Activated naive CD8-positive, alpha-beta T cell treated with anti-CD3 and anti-CD28 coated beads, Interleukin-2, amount 10 ng/mL, durations not matched to agents 7 days and 5 days (primary cell): ENCODE data around the gene WDR73. TPM values are rescaled to one million over a fixed set of nuclear protein-coding genes. Genes with fewer than 3 reads are reported as not detected.
"Not testable (repeated sequence)": the region's sequence is repeated elsewhere in the genome, so short reads cannot be mapped to it uniquely, and the experiment has no call there.

Experiments used
- ATAC-seq: fragments of 150-1000 bp; cut with Tn5 transposase; one replicate; pipeline ENCODE4 v1.10.0; 2021; ENCODE audit warnings: low read depth, moderate library complexity
- POLR2A ChIA-PET: fragments of 350-600 bp; sonication (Branson Sonifier 250); formaldehyde crosslinking; loops from one replicate; lab custom pipeline; 2021; ENCODE audit warnings: antibody characterized with exemption; lab: Charles Lee
- DNase-seq: peaks from one replicate; pipeline ENCODE4 v3.0.0; 2021
- H3K27ac Mint-ChIP-seq: one replicate; pipeline ENCODE4 v1.8.0; 2022; ENCODE audit warnings: mild to moderate bottlenecking, mixed read lengths
- H3K27me3 Mint-ChIP-seq: one replicate; pipeline ENCODE4 v1.8.0; 2022; ENCODE audit warnings: mild to moderate bottlenecking, moderate library complexity, mixed read lengths
- H3K36me3 Mint-ChIP-seq: one replicate; pipeline ENCODE4 v1.8.0; 2021; ENCODE audit warnings: mild to moderate bottlenecking, mixed read lengths
- H3K4me1 Mint-ChIP-seq: one replicate; pipeline ENCODE4 v1.8.0; 2021; ENCODE audit warnings: mixed read lengths
- H3K4me3 Mint-ChIP-seq: one replicate; pipeline ENCODE4 v1.8.0; 2022; ENCODE audit warnings: mild to moderate bottlenecking, moderate library complexity, mixed read lengths
- H3K9me3 Mint-ChIP-seq: one replicate; pipeline ENCODE4 v1.8.0; 2021; ENCODE audit warnings: mixed read lengths
- total RNA-seq, 2 experiments: library from RNA; stranded (reverse); gene quantifications; one replicate each; pipeline ENCODE4 v1.2.3, GENCODE V29; 2021

WDR73 gene
- 10 to 100 TPM; 26.8 to 27.9 TPM for total RNA-seq

DNA sequence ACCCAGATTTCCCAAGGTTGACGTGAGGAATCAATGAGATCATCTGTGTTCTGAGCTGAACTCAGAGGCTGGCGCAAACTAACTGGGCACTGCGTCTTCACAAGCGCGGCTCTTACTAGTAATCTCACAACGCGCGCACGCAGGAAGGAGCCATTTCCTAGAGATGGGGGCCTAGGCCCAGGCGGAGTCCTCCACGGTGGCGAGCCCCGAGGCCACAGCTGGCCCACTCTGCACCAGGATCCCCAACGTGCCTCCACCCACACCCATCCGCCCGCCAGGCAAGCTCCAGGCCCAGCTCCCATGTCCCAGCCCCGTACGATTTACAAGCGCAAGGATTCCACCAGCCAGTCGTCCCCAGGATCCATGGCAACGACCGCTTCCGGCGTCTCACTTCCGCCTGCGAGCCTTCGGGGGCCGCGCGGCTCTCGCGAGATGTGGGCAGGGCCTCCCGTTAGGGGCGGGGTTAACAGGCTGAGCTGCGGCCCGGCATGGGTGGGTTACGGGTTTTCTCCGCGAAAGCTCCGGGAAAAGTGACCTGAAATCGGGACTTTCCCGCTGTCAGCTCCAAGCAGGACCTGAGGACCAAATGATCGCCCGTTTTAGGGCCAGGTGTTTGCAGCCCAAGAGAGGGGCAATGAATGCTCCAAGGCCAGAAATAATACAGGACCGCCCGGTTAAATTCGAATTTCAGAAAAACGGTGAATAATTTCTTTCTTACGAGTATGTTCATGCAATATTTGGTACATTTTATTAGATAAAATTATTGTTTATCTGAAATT, at the start of gene WDR73:
WDR73 (minus strand) TSS at position 374 of the 779 bp plus-strand sequence; CDS start at position 365, 9 bp downstream.
- peaks cover 13% of the 10 kb centered on the region for H3K36me3 Mint-ChIP-seq
- peaks cover 24% of the 10 kb centered on the region for H3K4me1 Mint-ChIP-seq
- no peaks in the 10 kb centered on the region for H3K9me3 Mint-ChIP-seq
- H3K27ac Mint-ChIP-seq = peak within 1 kb of the TSS; percentile 94
- POLR2A ChIA-PET = interaction anchor here (0.6 to 3.3 kb wide), 12 partner anchors 17 to 447 kb away, joined by 3 to 15 read pairs (median 6); partner anchors contain the start of gene SEC11A
- H3K27me3 Mint-ChIP-seq = no peaks in the 10 kb centered on the region
- ATAC-seq (peak; percentile 70), DNase-seq (peak; percentile 99)
- H3K4me3 Mint-ChIP-seq = peak within 1 kb of the TSS; percentile 100

DNA sequence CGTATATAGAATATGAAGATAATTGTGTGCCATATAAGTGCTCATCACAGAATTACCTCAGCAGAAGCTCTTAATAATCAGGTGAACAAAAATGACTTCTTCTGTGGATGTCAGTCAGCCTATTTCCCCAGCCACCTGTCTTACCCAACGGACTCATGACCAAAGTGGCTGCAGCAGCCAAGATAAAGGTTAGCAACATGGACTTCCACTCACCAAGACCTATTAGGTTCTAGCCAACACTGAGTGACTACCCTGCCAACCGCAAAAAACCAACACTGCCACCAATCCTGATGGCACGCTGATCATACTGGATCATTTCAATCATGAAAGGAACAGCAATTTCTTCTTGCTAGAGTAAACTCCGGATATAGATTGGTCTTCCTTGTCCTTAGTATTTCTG, 49.7 kb upstream of the WDR73 start:
- Mint-ChIP-seq H3K27ac (no peak overlapping the region), H3K4me1 (peaks cover 24% of the 10 kb centered on the region), H3K4me3 (no peak overlapping the region), H3K36me3 (peaks cover 25% of the 10 kb centered on the region), H3K9me3 (no peaks in the 10 kb centered on the region), H3K27me3 (no peaks in the 10 kb centered on the region)
- POLR2A ChIA-PET = no interaction called here
- DNase-seq = no peak
- no peak for ATAC-seq

- Mint-ChIP-seq H3K36me3 (peaks cover 17% of the 10 kb centered on the region), H3K4me1 (peaks cover 22% of the 10 kb centered on the region), H3K4me3 (no peak overlapping the region), H3K9me3 (no peaks in the 10 kb centered on the region), H3K27me3 (no peaks in the 10 kb centered on the region), H3K27ac (no peak overlapping the region)
- ATAC-seq = no peak
- DNase-seq = no peak
- POLR2A ChIA-PET = no interaction called here
Observed at GRCh38 chr15:84702961-84703482, 48.9 kb upstream of the WDR73 start.

DNA sequence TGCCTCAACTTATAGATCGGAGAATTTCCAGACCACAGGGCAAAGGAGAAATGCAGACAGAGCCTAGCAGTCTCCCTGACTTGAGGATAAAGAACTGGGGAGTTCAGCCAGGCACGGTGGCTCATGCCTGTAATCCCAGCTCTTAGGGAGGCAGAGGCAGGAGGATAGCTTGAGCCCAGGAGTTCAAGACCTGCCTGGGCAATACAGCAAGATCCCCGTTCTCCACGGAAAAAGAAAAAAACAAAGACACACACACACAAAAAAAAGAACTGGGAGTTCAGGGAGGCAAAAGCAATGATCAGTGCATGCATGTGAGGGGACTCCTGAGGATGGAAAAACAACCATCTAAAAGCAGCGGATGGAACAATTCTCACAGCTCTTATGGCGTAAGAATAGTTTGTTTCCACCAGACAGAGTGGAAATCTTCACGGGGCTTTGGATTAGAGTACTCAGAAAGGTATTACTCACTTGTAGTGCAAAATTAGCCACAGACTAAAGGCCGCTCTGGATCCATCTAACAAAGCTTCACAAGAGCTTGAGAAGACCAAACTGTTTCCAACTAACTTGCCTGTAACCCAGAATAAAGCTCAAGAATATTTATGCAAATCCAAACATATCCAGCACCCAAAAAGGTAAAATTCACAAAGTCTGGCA, 45.6 kb upstream of the WDR73 start:
- H3K36me3 Mint-ChIP-seq = peaks cover 12% of the 10 kb centered on the region
- H3K4me3 Mint-ChIP-seq = no peak overlapping the region
- H3K9me3 Mint-ChIP-seq = no peaks in the 10 kb centered on the region
- POLR2A ChIA-PET = no interaction called here
- ATAC-seq (no peak), DNase-seq (no peak)
- H3K27ac Mint-ChIP-seq = peak overlapping the region; percentile 6
- no peaks in the 10 kb centered on the region for H3K27me3 Mint-ChIP-seq
- H3K4me1 Mint-ChIP-seq = peaks cover 21% of the 10 kb centered on the region

DNA sequence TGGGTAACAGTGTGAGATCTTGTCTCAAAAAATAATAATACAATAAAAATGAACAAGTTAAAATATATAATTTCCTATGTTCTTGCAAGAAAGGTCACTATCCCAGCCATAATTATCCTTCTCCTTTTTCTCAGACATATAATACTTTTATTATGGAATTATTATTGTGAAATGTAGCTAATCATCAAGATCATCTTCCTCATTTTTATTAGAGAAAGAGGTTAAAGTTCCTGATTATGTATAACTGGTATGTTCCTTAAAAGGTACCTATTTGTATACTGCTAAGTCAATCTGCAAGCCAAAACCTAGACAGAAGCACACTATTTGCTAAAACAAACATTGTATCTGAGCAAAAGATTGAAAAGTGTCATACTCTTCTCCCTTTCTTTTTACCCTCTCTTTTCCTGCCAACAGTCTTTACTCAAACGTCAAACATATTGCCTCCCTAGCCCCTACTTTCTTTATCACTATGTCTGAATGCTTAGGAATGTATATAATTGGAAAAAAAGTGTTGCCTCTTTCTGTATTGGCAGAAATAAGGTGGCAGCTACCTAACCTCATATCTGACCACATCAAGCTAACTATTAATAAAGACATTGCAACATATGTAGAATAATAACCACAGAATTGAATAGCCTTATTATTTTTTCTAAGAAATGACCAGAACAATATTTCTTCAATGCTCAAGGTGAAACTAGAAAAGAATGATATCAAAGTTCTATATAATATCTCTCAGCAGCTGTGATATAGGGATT, 43.3 kb upstream of the WDR73 start:
- H3K4me3 Mint-ChIP-seq = no peak overlapping the region
- H3K9me3 Mint-ChIP-seq = no peaks in the 10 kb centered on the region
- no peaks in the 10 kb centered on the region for H3K27me3 Mint-ChIP-seq
- POLR2A ChIA-PET = interaction anchor here (1.0 kb wide), 1 partner anchor 10 kb away, joined by 3 read pairs; no protein-coding TSS in a partner anchor
- H3K4me1 Mint-ChIP-seq = peaks cover 11% of the 10 kb centered on the region
- H3K27ac Mint-ChIP-seq = no peak overlapping the region
- DNase-seq (no peak), ATAC-seq (no peak)
- peaks cover 13% of the 10 kb centered on the region for H3K36me3 Mint-ChIP-seq

- no peaks in the 10 kb centered on the region for H3K9me3 Mint-ChIP-seq
- H3K4me3 Mint-ChIP-seq = no peak overlapping the region
- no peak for DNase-seq
- H3K36me3 Mint-ChIP-seq = peaks cover 20% of the 10 kb centered on the region
- H3K27me3 Mint-ChIP-seq = no peaks in the 10 kb centered on the region
- POLR2A ChIA-PET = no interaction called here
- no peak overlapping the region for H3K27ac Mint-ChIP-seq
- ATAC-seq = no peak
- peaks cover 11% of the 10 kb centered on the region for H3K4me1 Mint-ChIP-seq
Observed at GRCh38 chr15:84696757-84697156, 42.7 kb upstream of the WDR73 start.

GRCh38 chr15:84690342-84690741, 36.3 kb upstream of the WDR73 start:
- POLR2A ChIA-PET = no interaction called here
- no peak overlapping the region for H3K27ac Mint-ChIP-seq
- no peak overlapping the region for H3K4me3 Mint-ChIP-seq

DNA sequence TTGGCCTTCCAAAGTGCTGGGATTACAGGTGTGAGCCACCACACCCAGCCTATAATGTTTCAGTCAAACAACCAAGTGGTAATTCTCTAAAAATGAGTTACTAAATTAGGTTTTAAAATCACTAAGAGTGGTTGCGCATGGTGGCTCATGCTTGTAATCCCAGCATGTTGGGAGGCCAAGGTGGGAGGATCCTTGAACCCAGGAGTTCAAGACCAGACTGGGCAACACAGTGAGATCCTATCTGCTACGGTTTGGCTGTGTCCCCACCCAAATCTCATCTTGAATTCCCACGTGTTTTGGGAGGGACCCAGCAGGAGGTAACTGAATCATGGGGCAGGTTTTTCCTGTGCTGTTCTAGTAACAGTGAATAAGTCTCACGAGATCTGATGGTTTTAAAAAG, 35.8 kb upstream of the WDR73 start:
- ATAC-seq (no peak), DNase-seq (no peak)
- no peaks in the 10 kb centered on the region for H3K27me3 Mint-ChIP-seq
- POLR2A ChIA-PET = no interaction called here
- no peak overlapping the region for H3K4me3 Mint-ChIP-seq
- peaks cover 45% of the 10 kb centered on the region for H3K36me3 Mint-ChIP-seq
- H3K9me3 Mint-ChIP-seq = no peaks in the 10 kb centered on the region
- no peak overlapping the region for H3K27ac Mint-ChIP-seq
- peaks cover 4% of the 10 kb centered on the region for H3K4me1 Mint-ChIP-seq

More at GRCh38 chr15:84690342-84690741, 36.3 kb upstream of the WDR73 start:
- DNase-seq (no peak), ATAC-seq (no peak)
- H3K4me1 Mint-ChIP-seq = peaks cover 4% of the 10 kb centered on the region
- H3K36me3 Mint-ChIP-seq = peaks cover 43% of the 10 kb centered on the region
- no peaks in the 10 kb centered on the region for H3K9me3 Mint-ChIP-seq
- no peaks in the 10 kb centered on the region for H3K27me3 Mint-ChIP-seq

DNA sequence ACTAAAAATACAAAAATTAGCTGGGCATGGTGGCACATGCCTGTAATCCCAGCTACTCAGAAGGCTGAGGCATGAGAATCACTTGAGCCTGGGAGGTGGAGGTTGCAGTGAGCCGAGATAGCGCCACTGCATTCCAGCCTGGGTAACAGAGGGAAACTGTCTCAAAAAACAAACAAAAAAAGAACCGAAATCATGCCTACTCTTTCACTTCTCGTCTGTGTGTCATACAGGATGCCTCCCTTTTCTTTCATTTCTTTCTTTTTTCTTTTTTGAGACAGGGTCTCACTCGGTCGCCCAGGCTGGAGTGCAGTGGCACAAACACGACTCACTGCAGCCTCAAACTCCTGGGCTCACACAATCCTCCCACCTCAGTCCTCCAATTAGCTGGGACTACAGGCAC, 32.4 kb upstream of the WDR73 start:
- POLR2A ChIA-PET = interaction anchor here (0.6 kb wide), 1 partner anchor 25 kb away, joined by 3 read pairs; no protein-coding TSS in a partner anchor
- not testable (repeated sequence) for ATAC-seq, H3K9me3 Mint-ChIP-seq, H3K4me1 Mint-ChIP-seq, H3K4me3 Mint-ChIP-seq, DNase-seq, H3K27ac Mint-ChIP-seq, H3K27me3 Mint-ChIP-seq
- peaks cover 42% of the 10 kb centered on the region for H3K36me3 Mint-ChIP-seq

GRCh38 chr15:84685304-84685703, 31.2 kb upstream of the WDR73 start:
- POLR2A ChIA-PET = no interaction called here
- no peaks in the 10 kb centered on the region for H3K27me3 Mint-ChIP-seq
- no peak overlapping the region for H3K27ac Mint-ChIP-seq
- DNase-seq = no peak
- no peak for ATAC-seq
- no peaks in the 10 kb centered on the region for H3K9me3 Mint-ChIP-seq
- peaks cover 35% of the 10 kb centered on the region for H3K36me3 Mint-ChIP-seq
- peaks cover 5% of the 10 kb centered on the region for H3K4me1 Mint-ChIP-seq
- no peak overlapping the region for H3K4me3 Mint-ChIP-seq

- H3K27me3 Mint-ChIP-seq = no peaks in the 10 kb centered on the region
- POLR2A ChIA-PET = no interaction called here
- H3K9me3 Mint-ChIP-seq = no peaks in the 10 kb centered on the region
- ATAC-seq (no peak), DNase-seq (no peak)
- peaks cover 34% of the 10 kb centered on the region for H3K36me3 Mint-ChIP-seq
- H3K27ac Mint-ChIP-seq = no peak overlapping the region
- H3K4me3 Mint-ChIP-seq = no peak overlapping the region
- peaks cover 5% of the 10 kb centered on the region for H3K4me1 Mint-ChIP-seq
Observed at GRCh38 chr15:84684092-84684491, 30.0 kb upstream of the WDR73 start.

DNA sequence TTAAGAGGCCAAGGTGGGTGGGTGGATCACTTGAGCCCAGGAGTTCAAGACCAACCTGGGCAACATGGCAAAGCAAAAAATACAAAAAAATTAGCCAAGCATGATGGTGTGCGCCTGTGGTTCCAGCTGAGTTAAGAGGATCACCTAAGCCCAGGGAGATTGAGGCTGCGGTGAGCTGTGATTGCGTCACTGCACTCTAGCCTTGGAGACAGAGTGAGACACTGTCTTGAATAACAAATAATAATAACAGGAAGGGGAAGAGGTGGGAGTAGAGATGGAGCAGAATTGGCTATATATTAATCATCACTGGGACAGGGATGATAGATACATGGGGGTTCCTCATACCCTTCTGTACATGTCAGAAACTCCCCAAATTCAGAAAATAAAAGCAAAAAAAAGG, 27.7 kb upstream of the WDR73 start:
- no peaks in the 10 kb centered on the region for H3K27me3 Mint-ChIP-seq
- H3K4me3 Mint-ChIP-seq = no peak overlapping the region
- peaks cover 20% of the 10 kb centered on the region for H3K36me3 Mint-ChIP-seq
- DNase-seq (no peak), ATAC-seq (no peak)
- POLR2A ChIA-PET = no interaction called here
- H3K27ac Mint-ChIP-seq = no peak overlapping the region
- H3K9me3 Mint-ChIP-seq = no peaks in the 10 kb centered on the region
- peaks cover 5% of the 10 kb centered on the region for H3K4me1 Mint-ChIP-seq

DNA sequence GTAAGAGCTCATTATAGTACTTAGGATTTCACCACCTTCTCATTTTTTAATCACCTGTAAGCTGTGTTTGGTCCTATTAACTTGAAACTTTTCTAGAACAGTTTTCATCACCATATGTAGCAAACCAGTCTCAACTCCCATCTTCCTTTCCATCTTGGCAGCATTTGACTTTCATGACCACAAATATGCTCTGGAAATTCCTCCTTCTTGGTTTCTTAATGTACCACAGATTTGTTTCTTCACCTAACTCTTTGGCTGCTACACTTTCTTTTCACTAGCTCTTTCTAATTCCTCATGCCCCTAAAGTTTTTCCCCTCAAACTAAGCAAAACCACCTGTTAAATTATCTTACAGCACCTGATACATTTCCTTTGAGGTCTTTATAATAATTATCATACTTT, 17.1 kb upstream of the WDR73 start:
- DNase-seq = no peak

More for the DNA sequence above, 17.1 kb upstream of the WDR73 start:
- Mint-ChIP-seq H3K27ac (no peak overlapping the region), H3K27me3 (no peaks in the 10 kb centered on the region), H3K4me1 (peaks cover 5% of the 10 kb centered on the region), H3K9me3 (no peaks in the 10 kb centered on the region), H3K4me3 (no peak overlapping the region), H3K36me3 (peaks cover 25% of the 10 kb centered on the region)
- no peak for ATAC-seq
- POLR2A ChIA-PET = interaction anchor here (1.1 kb wide), 1 partner anchor 11 kb away, joined by 4 read pairs; no protein-coding TSS in a partner anchor
